ENCODE results near the gene WSB1.

Gene WSB1

DNA sequence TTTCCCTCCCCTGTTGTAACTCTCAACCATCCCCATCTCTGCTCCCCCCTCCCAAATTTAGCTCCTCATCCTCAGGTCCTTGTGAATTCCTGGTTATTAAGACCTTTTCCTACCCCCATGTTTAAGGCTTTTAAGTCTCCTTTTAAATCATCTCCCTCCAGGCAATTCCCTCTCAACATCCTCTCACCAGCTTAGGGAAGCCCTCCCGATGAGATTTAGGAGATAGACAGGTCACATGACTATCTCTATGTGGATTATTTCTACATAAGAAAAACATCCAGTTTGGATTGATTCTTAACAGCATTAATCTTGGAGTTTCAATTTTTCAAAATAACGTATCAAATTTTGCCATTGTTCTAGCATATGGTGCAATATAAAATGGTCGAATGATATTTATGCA is 12.5 kb upstream of the WSB1 start:
- no peak for DNase-seq

GRCh38 chr17:27282054-27282551 is 11.8 kb upstream of the WSB1 start:
- DNase-seq, result no peak

GRCh38 chr17:27283060-27283459 is 10.9 kb upstream of the WSB1 start:
- DNase-seq, result peak in 1 of 2 donors; percentile 11

DNA sequence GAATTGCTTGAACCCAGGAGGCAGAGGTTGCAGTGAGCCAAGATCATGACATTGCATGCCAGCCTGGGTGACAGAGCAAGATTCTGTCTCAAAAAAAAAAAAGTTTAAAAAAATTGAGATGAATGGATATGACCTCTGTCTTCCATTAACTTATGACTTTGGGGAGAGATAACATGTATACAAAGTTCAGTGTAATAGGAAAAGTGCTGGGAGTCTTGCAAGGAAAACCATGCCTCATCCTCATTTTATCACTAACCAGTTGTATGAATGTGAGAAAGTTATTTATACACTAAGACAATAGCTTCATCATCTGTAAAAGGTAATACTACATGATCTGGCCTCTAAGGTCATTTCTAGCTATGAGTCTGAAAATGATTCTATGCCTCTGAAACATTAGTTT is 10.2 kb upstream of the WSB1 start:
- DNase-seq, result no peak

GRCh38 chr17:27284811-27285415 is 9.0 kb upstream of the WSB1 start:
- no peak for DNase-seq

GRCh38 chr17:27285516-27285915 is 8.4 kb upstream of the WSB1 start:
- DNase-seq, result no peak

GRCh38 chr17:27288183-27288582 is 5.7 kb upstream of the WSB1 start:
- no peak for DNase-seq

GRCh38 chr17:27289856-27290255 is 4.1 kb upstream of the WSB1 start:
- DNase-seq, result no peak

DNA sequence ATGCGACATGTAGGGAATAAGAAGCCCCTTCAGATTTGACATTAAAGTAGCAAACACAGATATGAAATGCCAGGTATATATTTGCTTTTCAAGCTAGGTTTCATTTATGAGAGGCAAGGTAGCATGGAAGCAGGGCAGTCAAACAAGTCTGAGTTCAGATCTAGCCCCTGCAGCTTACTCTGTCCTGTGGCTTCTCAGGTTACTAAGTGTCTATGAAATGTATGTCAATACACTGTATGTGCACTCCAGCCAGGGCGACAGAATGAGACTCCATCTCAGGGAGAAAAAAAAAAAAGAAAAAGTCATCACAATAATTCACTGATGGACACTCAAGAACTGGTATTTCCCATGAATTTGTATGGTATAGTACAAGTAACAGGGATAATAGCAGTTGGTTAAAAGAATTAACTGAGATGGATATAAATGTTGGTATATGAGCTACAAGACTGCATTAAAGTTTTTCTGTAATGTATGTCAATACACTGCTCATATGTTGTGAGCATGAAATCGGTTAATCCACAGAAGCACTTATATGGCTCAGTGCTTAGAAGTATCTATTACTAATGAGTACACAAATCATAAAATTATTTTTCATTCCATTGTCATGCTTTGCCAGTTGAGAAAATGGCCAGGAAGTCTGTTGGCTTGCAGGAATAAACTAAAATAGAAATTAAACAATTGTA is 2.9 kb upstream of the WSB1 start:
- no peak for DNase-seq

DNA sequence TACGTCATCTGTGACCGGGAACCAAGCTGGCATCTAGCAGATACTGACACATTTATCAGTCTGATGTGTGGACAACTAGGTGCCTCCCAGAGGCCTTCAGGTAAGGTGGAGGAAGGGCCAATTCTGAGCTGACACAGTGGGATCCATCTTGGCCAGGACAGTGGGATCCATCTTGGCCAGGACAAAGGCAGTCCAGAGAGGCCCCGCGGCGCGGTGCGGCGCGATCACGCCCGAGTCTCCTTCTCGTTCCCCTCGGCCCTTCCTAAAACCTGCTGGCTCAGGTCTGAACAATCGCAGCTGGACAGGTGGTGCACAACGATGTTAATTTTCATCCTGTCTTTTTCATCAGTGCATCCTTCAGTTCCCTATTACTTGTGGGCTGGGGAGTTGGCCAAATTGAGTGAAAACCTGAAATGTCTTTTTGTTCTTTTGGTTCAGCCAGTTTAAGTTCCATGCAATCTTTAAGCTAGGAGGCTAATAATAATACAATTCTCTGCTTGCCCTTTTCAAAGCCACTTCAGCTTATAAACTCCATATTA is 486 bp upstream of the WSB1 start:
- DNase-seq, result no peak

DNA sequence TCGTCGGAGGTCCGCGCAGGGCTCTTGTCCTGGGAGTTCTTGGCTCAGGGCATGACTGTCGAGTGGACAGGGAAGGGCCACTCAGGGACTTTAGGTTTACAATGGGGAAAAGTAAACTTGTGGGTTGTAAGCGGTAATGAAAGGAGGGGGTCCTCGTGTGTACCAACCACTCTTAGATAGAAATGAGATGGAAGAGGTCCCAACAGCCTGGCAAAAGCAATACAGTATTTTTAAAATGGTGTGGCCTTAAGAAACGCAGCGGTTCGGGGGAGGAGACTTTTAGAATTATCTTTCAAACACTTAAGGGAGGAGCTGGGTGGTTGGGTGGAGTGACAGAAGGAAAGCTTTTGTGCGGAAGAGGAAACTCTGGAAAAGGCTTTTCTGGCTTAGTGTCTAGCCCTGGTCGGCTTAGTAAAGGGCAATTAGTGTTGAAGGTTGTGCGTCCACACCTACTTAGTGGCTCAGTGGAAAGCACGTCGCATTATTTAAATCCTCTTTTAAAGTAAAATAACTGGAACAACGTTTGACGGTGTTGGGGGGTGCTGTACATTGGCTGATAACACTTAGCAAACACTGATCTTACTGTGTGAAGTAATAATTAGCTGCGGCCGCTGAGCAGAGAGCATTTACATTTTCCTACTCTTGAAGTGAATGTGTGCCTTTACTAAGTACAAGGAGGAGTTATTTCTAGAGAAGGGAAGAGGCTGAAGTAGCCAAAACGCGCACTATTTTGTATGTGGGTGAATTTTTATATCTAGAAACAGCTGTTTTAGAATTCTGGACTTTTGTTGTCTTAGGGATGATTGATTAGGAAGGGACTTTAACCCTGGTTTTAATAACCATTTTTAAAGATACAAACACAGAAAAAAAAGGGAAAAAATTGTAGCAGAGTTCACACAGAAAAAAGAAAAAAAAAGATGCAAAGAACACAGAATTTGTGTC is 1.0 kb downstream of the WSB1 start:
- peak; percentile 59 to 76 for DNase-seq

DNA sequence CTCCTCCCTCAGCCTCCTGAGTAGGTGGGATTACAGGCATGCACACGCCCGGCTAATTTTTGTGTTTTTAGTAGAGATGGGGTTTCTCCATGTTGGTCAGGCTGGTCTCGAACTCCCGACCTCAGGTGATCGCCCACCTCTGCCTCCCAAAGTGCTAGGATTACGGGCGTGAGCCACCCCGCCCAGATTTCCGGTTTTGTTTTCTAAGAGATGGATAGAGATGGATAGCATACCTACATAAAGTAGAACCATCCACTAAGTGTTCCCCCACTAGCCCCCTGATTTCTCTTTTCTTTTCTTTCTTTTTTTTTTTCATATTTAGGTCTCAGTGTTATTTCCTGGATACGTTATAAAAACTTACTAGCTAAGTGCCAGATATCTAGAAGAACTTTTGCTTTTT is 2.0 kb downstream of the WSB1 start:
- no peak for DNase-seq

DNA sequence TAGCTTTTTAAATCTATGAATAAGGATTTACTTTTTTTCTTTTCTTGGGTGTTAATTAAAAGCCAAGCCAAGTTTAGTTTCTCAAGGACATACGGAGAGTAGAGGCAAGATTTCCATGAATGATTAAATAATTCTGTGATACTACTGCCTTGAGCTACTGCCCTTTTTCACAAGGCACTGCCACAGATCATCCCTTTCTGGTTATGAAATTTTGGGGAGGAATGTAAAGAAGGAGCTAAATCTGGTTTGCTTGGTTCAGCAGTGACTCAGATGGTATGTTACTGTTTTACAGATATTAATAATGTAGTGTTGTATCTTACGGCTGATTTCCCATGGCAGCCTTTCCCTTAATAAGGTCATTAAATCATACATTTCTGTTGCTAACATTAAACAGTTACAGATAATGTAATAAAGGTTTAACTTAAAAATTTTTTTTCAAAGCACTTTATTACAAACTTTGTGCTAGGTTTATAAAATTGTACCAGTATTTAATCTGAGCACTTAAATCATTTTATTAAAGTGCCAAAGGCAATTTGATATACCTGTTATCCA is 2.6 kb downstream of the WSB1 start:
- DNase-seq, result no peak

DNA sequence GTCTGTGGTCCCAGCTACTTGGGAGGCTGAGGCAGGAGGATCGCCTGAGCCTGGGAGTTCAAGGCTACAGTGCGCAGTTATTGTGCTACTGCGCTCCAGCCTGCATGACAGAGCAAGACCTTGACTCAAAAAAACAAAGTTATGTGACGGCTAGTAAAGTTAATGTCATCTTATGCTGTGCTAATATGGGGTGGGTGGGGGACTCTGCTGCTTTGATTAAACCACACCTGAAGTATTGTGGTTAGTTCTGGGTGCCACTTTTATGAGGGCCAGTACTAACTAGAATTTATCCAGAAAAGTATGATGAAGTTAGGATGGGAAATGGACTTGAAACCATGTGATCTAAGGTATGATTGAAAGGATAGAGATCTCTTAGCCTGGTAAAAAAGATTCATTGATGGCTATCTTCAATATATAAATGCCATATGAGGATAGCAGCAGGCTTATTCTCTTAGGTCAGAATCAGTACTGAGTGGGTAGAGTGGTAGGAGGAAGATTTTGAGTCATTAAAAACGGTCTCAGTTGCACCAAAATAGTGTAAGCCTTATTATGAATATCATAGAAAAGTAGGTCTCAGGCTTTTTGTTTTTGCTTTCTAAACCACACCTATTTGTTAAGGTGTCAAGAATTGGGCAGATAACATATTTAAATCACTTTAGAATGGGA is 5.6 kb downstream of the WSB1 start:
- DNase-seq, result no peak

GRCh38 chr17:27303734-27304133 is 9.8 kb downstream of the WSB1 start:
- DNase-seq, result no peak

DNA sequence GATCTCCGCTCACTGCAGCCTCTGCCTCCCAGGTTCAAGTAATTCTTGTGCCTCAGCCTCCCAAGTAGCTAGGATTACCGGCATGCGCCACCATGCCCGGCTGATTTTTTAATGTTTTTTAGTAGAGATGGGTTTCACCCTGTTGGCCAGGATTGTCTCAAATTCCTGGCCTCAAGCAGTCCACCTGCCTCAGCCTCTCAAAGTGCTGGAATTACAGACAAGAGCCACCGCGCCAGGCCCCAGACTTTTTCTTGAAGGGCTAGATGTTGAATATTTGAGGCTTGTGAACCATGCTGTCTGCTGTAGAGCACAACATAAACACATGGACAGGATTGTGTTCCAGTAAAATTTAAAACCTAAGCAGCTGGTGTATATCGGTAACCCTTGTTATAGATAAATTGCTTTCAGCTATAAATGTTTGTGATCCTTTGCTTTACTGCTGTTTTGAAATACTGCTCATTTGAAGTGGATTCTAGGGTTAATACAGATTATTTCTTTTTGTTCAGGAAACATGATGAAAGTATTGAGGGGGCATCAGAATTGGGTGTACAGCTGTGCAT is 12.4 kb downstream of the WSB1 start:
- no peak for DNase-seq

DNA sequence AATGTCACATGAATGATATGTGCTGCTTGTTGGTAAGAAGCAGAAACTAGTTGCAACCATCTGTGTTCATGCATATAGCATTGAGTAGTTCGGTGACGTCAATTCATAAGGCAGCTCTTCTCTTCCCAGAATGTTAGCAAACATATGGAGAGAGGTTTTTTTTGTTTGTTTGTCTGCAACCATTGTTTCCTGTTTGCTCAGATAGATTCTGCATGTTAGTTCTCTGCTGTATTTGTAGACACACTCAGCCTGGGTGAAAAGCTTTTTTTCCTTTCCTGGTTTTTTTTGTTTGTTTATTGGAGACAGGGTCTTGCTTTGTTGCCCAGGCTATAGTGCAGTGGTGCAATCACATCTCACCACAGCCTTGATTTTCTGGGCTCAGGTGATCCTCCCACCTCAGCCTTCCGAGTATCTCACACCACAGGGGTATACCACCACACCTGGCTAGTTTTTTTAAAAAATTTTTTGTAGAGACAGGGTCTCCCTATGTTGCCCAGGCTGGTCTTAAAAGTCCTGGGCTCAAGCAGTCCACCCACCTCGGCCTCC is 16.7 kb downstream of the WSB1 start:
- DNase-seq, result no peak

GRCh38 chr17:27313301-27313700 is 19.4 kb downstream of the WSB1 start:
- no peak for DNase-seq

GRCh38 chr17:27315322-27315721 is 21.4 kb downstream of the WSB1 start:
- no peak for DNase-seq

DNA sequence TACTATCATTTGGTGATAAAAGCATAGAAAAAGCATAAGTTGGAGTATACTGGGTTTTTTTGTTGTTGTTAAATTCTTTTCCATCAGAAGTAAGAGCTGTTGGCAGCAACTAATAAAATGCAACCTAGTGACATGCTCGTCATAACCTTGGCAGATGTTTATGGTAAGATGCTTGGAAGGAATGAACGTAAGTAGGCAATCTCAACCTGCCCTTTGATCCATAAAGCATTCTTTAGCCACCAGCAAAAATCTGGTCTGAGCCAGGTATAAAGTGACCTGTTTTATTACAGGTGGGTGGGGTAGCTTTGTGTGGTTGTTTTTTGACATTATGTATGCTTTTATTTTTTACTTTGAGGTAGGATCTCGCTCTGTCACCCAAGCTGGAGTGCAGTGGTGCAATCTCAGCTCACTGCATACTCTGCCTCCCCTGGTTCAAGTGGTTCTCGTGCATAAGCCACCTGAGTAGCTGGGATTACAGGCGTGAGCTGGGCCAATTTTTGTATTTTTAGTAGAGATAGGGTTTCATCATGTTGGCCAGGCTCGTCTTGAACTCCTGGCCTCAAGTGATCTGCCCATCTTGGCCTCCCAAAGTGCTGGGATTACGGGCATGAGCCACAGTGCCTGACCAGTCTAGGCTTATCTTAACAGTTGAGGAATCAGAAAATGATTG is 22.0 kb downstream of the WSB1 start:
- no peak for DNase-seq

- DNase-seq, result no peak
These were observed 24.3 kb downstream of the WSB1 start for GRCh38 chr17:27318228-27318627.
